ENCODE data around the gene NRXN3.

- TF ChIP-seq GATA2 (IDR thresholded peaks at IDR 0.05; ENCODE audit: low read depth, low read length) (no peak), GATA3 (IDR thresholded peaks at IDR 0.05; ENCODE audit: low read depth, low read length) (no peak)
These were observed 1691.9 kb downstream of the NRXN3 start for GRCh38 chr14:79862045-79862444.

Data from SH-SY5Y (cell line).